ENCODE results near the gene MT1M. TPM values are rescaled to one million over a fixed set of nuclear protein-coding genes. Genes with fewer than 3 reads are reported as not detected.

Gene MT1M
- total RNA-seq, 1 experiment from 2014 or later: 0.49 TPM

DNA sequence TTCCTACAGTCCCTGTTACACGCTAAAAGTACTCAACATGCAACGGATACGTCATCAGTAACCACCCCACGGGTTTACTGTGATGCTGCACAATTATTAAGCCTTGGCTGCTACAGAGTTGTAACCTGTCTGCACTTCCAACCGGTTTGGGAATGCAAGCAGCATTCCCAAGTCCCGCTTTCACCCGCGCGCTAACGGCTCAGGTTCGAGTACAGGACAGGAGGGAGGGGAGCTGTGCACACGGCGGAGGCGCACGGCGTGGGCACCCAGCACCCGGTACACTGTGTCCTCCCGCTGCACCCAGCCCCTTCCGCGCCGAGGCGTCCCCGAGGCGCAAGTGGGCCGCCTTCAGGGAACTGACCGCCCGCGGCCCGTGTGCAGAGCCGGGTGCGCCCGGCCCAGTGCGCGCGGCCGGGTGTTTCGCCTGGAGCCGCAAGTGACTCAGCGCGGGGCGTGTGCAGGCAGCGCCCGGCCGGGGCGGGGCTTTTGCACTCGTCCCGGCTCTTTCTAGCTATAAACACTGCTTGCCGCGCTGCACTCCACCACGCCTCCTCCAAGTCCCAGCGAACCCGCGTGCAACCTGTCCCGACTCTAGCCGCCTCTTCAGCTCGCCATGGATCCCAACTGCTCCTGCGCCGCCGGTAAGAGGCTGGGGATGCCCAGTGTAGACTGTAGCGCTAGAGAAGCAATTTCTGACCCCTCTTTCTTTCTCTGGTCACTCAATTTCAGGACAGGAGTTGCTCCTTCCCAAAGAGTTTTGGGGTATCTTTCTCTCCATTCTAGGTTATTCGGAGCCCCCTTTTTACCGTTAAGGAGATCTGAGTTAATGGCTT lies 24.2 kb upstream of the MT1M start, which contains the start of gene MT2A:
Gene MT2A, plus strand, starts transcription at position 542 of the 833 bp plus-strand sequence. Its CDS starts 72 bp downstream, at position 614.
- Histone ChIP-seq H3K27me3 (replicated peaks; ENCODE audit: insufficient read depth, low read depth, low read length, poor library complexity) (no peaks in the 10 kb centered on the region), H3K27ac (ENCODE audit: low read depth, low read length, poor library complexity, severe bottlenecking) (peak within 1 kb of the TSS; percentile 72), H3K36me3 (ENCODE audit: insufficient read depth, low read length, poor library complexity, severe bottlenecking) (no peaks in the 10 kb centered on the region), H3K4me1 (ENCODE audit: insufficient read depth, low read length, poor library complexity, severe bottlenecking) (peaks cover 34% of the 10 kb centered on the region), H3K9me3 (ENCODE audit: low read depth, low read length, poor library complexity, severe bottlenecking) (no peaks in the 10 kb centered on the region), H3K4me3 (ENCODE audit: low read depth, low read length, poor library complexity, severe bottlenecking) (peak within 1 kb of the TSS; percentile 73)
- intact Hi-C loops (cut with micrococcal nuclease; ENCODE audit: unreplicated experiment): loop anchor here (5.0 kb wide), 1 partner anchor 74 kb away; the partner anchor contains the start of gene MT1X
- POLR2A ChIA-PET (ENCODE audit: low non-redundant PET): no interaction called here
- DNase-seq (ENCODE audit: low spot score): peak; percentile 97
- CTCF ChIA-PET: interaction anchor here (1.0 to 1.5 kb wide), 2 partner anchors 16 to 94 kb away, joined by 3 to 7 read pairs; no protein-coding TSS in a partner anchor
- no TSS peak for BruUV-seq (replicated peaks)
- TF ChIP-seq, protein P1, sequence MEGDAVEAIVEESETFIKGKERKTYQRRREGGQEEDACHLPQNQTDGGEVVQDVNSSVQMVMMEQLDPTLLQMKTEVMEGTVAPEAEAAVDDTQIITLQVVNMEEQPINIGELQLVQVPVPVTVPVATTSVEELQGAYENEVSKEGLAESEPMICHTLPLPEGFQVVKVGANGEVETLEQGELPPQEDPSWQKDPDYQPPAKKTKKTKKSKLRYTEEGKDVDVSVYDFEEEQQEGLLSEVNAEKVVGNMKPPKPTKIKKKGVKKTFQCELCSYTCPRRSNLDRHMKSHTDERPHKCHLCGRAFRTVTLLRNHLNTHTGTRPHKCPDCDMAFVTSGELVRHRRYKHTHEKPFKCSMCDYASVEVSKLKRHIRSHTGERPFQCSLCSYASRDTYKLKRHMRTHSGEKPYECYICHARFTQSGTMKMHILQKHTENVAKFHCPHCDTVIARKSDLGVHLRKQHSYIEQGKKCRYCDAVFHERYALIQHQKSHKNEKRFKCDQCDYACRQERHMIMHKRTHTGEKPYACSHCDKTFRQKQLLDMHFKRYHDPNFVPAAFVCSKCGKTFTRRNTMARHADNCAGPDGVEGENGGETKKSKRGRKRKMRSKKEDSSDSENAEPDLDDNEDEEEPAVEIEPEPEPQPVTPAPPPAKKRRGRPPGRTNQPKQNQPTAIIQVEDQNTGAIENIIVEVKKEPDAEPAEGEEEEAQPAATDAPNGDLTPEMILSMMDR (conservative IDR thresholded peaks at IDR 0.05; ENCODE audit: low read depth, low read length): no peak
- no peak for TF ChIP-seq EZH2 (IDR thresholded peaks at IDR 0.05; ENCODE audit: borderline replicate concordance, low read depth, low read length, poor library complexity, severe bottlenecking)

- Histone ChIP-seq H3K9me3 (ENCODE audit: low read depth, low read length, poor library complexity, severe bottlenecking) (no peaks in the 10 kb centered on the region), H3K27ac (ENCODE audit: low read depth, low read length, poor library complexity, severe bottlenecking) (peak overlapping the region; percentile 72), H3K4me1 (ENCODE audit: insufficient read depth, low read length, poor library complexity, severe bottlenecking) (peaks cover 34% of the 10 kb centered on the region), H3K36me3 (ENCODE audit: insufficient read depth, low read length, poor library complexity, severe bottlenecking) (no peaks in the 10 kb centered on the region), H3K4me3 (ENCODE audit: low read depth, low read length, poor library complexity, severe bottlenecking) (peak overlapping the region; percentile 73), H3K27me3 (replicated peaks; ENCODE audit: insufficient read depth, low read depth, low read length, poor library complexity) (no peaks in the 10 kb centered on the region)
- ChIA-PET CTCF (interaction anchor here (1.0 to 1.5 kb wide), 2 partner anchors 15 to 93 kb away, joined by 3 to 7 read pairs; no protein-coding TSS in a partner anchor), POLR2A (ENCODE audit: low non-redundant PET) (no interaction called here)
- TSS peak; percentile 100 for BruUV-seq (replicated peaks)
- DNase-seq (ENCODE audit: low spot score): peak; percentile 65
- TF ChIP-seq EZH2 (IDR thresholded peaks at IDR 0.05; ENCODE audit: borderline replicate concordance, low read depth, low read length, poor library complexity, severe bottlenecking): no peak
- TF ChIP-seq, protein P1 (conservative IDR thresholded peaks at IDR 0.05; ENCODE audit: low read depth, low read length): no peak
- intact Hi-C loops (cut with micrococcal nuclease; ENCODE audit: unreplicated experiment): loop anchor here (5.0 kb wide), 1 partner anchor 73 kb away; the partner anchor contains the start of gene MT1X
Measured at GRCh38 chr16:56608876-56609462, 23.5 kb upstream of the MT1M start.

DNA sequence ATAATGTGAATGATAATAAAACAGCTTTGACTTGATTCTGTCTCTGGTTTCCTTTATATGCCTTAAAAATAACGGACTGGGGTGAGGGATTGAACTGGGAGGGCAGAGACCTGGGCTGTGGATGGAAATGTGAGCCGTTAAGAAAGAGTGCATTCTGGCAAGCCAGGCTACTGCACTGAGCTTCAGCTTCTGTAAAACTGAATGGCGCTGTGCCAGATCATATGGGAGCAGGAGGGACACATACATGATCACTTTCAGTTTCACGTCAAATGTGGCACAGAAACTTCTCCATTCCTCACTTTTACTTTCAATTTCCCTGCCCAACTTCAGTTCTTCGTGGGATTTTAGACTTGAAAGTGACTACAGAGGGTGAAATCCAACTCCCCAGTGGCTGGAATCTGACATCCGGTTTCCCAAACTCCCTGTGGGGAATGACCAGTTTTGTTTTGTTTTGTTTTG lies 23.0 kb upstream of the MT1M start:
- no TSS peak for BruUV-seq (replicated peaks)
- intact Hi-C loops (cut with micrococcal nuclease; ENCODE audit: unreplicated experiment): loop anchor here (5.0 kb wide), 1 partner anchor 73 kb away; the partner anchor contains the start of gene MT1X
- no peak for TF ChIP-seq EZH2 (IDR thresholded peaks at IDR 0.05; ENCODE audit: borderline replicate concordance, low read depth, low read length, poor library complexity, severe bottlenecking)
- TF ChIP-seq, protein P1 (conservative IDR thresholded peaks at IDR 0.05; ENCODE audit: low read depth, low read length): no peak
- Histone ChIP-seq H3K36me3 (ENCODE audit: insufficient read depth, low read length, poor library complexity, severe bottlenecking) (no peaks in the 10 kb centered on the region), H3K9me3 (ENCODE audit: low read depth, low read length, poor library complexity, severe bottlenecking) (no peaks in the 10 kb centered on the region), H3K4me3 (ENCODE audit: low read depth, low read length, poor library complexity, severe bottlenecking) (peak overlapping the region; percentile 73), H3K4me1 (ENCODE audit: insufficient read depth, low read length, poor library complexity, severe bottlenecking) (peaks cover 34% of the 10 kb centered on the region), H3K27ac (ENCODE audit: low read depth, low read length, poor library complexity, severe bottlenecking) (peak overlapping the region; percentile 72), H3K27me3 (replicated peaks; ENCODE audit: insufficient read depth, low read depth, low read length, poor library complexity) (no peaks in the 10 kb centered on the region)
- peak; percentile 79 for DNase-seq (ENCODE audit: low spot score)
- CTCF ChIA-PET: interaction anchor here (0.6 to 1.5 kb wide), 3 partner anchors 9 to 1641 kb away, joined by 3 to 8 read pairs (median 7); no protein-coding TSS in a partner anchor
- POLR2A ChIA-PET (ENCODE audit: low non-redundant PET): no interaction called here
